Retina (tissue), 1 donor: ENCODE results near the gene TCEAL8.

ENCODE experiments used
- DNase-seq: peaks from one replicate; pipeline ENCODE4 v3.0.0-alpha.2; 2016

Gene TCEAL8

GRCh38 chrX:103212749-103213457 is 42.1 kb downstream of the TCEAL8 start:
- no peak for DNase-seq

DNA sequence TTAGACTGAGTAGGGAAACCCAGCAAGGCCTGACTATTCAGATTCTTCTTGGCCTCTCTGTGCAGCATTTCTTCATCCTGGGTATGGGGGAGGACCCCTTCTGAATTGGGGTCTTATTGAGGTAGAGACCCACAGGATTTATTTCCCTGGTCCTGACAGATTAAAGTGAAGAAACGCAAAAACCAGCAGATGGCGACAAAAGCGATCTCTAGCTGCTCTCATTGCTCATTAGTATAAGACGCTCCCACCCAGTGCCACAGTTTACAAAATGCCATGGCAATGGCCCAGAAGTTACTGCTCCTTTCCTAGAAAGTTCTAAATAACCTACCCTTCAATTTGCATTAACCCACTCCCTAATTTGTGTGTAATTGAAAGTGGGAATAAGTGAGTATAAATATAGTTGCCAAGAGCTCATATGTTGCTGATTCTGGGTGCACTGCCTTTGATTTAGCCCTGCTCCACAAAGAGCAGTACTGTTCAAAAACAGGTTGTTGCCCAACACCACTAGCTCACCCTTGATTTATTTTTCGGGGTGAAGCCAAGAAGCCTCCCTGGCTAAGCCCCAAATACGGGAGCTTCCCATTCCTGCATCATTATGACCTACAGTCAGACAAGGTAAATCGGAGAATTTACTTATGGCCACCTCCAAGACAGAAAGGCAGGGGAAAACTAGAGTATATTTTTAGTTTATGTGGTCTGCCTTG is 43.8 kb downstream of the TCEAL8 start:
- peak; percentile 46 for DNase-seq

GRCh38 chrX:103210056-103210455 is 44.9 kb downstream of the TCEAL8 start:
- no peak for DNase-seq
